Stomach smooth muscle (tissue), 2 donors: ENCODE results near the gene SLC16A14.

Experiments
- H3K27ac ChIP-seq: one replicate; pipeline ENCODE4 v1.7.0; 2013; ENCODE audit warnings: mild to moderate bottlenecking, low read length, inconsistent platforms
- H3K27me3 ChIP-seq, 2 donors: one replicate each; pipeline ENCODE4 v1.7.0; 2013; ENCODE audit warnings: low read length in 2 of 2; ENCODE audit not compliant: insufficient read depth in 2 of 2, control insufficient read depth in 1 of 2
- H3K36me3 ChIP-seq, 2 donors: one replicate each; pipeline ENCODE4 v1.7.0; 2013; ENCODE audit warnings: low read length in 2 of 2; ENCODE audit not compliant: control insufficient read depth in 2 of 2, insufficient read depth in 2 of 2
- H3K4me1 ChIP-seq: one replicate; pipeline ENCODE4 v1.7.0; 2013; ENCODE audit warnings: low read length; ENCODE audit not compliant: control insufficient read depth, insufficient read depth
- H3K4me3 ChIP-seq, 2 donors: one replicate each; pipeline ENCODE4 v1.7.0; 2013; ENCODE audit warnings: low read length in 2 of 2
- H3K9ac ChIP-seq, 2 donors: one replicate each; pipeline ENCODE4 v1.7.0; 2013; ENCODE audit warnings: low read length in 2 of 2, mild to moderate bottlenecking in 1 of 2
- H3K9me3 ChIP-seq, 2 donors: one replicate each; pipeline ENCODE4 v1.7.0; 2013; ENCODE audit warnings: low read length in 2 of 2; ENCODE audit not compliant: control insufficient read depth in 2 of 2
- donor health status: healthy.
- donor health status: Pancreatic carcinoma.

The SLC16A14 gene

DNA sequence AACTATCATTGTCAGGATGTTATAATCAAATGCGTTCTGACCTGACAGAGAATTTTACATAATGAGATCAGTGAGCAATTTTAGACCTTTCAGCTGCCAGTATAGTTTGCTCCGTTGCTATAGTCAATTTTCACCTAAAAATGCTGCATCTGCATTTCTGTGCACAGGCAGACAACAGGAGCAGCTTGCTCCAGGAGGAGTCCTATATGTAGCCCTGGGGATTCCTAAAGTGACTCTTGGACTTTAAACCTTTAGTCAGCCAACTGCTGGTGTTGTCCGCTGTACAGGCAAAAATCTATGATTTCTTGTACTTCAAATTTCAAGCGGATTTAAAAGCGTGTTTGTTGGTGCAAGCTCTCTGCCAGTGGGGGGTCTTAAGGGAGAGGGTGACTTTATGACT is 25.7 kb downstream of the SLC16A14 start:
- Histone ChIP-seq H3K4me3 (no peak overlapping the region), H3K27ac (no peak overlapping the region), H3K36me3 (peaks cover 0 to 4% of the 10 kb centered on the region in 2 donors), H3K4me1 (no peaks in the 10 kb centered on the region), H3K9ac (no peak overlapping the region), H3K9me3 (peaks cover 0 to 3% of the 10 kb centered on the region in 2 donors), H3K27me3 (no peaks in the 10 kb centered on the region)

DNA sequence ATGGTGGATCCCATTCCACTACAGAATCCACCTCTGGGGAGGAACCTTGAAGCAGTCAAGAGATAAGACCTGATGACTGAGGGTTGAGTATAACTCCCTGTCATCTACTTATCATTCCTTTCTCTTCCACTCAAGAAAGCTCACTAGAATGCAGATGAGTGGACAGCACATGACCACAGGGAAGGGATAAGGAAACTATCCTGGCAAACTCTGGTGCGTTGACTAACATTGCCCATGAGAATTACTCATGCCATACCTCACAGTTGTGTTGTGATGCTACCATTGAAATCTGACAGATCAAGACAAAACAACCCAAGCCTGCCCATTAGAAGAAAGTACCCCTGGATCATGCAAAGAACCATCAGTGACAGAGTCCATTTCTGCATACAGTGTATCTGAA is 26.5 kb downstream of the SLC16A14 start:
- H3K36me3 ChIP-seq: peaks cover 0 to 4% of the 10 kb centered on the region in 2 donors
- no peak overlapping the region for H3K9ac ChIP-seq

DNA sequence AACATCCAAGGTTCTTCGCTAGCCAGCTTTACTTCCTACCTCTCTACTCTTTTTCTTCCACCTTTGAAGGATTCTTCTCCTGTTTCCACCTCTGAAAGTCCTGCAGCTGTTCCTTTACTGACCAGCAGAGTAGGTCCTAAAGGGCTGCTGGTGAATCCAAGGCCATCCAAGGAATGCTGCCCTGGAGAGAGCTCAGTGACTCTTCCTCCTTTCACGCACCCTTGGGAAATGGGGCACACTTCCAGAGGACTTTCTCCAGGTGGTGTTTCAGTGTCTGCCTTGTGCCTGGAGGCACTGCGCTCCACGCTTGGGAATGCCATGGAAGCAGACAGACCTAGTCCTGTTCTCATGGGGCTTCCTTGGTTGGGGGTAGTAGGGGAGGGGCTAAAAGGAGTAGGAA is 45.4 kb downstream of the SLC16A14 start:
- no peaks in the 10 kb centered on the region for H3K36me3 ChIP-seq
- no peak overlapping the region for H3K9ac ChIP-seq
- no peak overlapping the region for H3K4me3 ChIP-seq
- H3K9me3 ChIP-seq: no peaks in the 10 kb centered on the region
- H3K27ac ChIP-seq: no peak overlapping the region
- no peaks in the 10 kb centered on the region for H3K27me3 ChIP-seq
- no peaks in the 10 kb centered on the region for H3K4me1 ChIP-seq

More for the DNA sequence above, 26.5 kb downstream of the SLC16A14 start:
- H3K27me3 ChIP-seq: no peaks in the 10 kb centered on the region
- no peak overlapping the region for H3K4me3 ChIP-seq
- H3K27ac ChIP-seq: no peak overlapping the region
- H3K9me3 ChIP-seq: peaks cover 0 to 3% of the 10 kb centered on the region in 2 donors
- no peaks in the 10 kb centered on the region for H3K4me1 ChIP-seq

DNA sequence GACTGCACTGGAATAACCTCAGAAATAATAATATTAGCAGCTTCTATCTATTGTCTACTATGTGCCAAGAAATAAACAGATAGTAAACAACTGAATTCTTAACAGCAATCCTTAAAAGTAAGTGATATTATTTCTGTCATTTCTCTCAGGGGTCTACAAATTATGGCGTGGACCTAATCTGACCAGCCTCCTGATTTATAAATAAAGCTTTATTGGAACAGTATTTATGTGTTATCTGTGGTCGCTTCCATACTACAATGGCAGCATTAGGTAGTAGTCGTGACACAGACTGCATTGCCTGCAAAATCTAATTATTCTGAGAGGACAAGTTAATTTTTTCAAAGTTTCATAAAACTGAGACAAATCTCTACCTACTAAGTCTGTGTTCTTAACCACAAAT is 49.0 kb downstream of the SLC16A14 start:
- Histone ChIP-seq H3K36me3 (no peaks in the 10 kb centered on the region), H3K27ac (no peak overlapping the region), H3K4me1 (no peaks in the 10 kb centered on the region), H3K9ac (no peak overlapping the region), H3K9me3 (no peaks in the 10 kb centered on the region), H3K27me3 (no peaks in the 10 kb centered on the region), H3K4me3 (no peak overlapping the region)

DNA sequence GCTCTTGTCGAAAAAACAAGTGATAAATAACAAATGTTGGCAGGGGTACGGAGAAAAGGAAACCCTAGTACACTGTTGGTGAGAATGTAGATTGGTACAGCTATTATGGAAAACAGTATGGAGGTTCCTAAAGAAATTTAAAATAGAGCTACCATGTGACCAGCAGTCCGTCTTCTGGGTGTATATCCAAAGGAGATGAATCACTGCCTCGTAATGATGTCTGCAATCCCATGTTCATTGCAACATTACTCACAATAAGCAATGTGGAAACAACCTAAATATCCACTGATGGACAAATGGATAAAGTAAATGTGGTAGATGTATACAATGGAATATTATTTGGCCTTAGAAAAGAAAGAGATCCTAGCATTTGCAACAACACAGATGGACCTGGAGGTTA is 50.6 kb downstream of the SLC16A14 start:
- H3K9me3 ChIP-seq: no peaks in the 10 kb centered on the region
- H3K27ac ChIP-seq: no peak overlapping the region
- no peaks in the 10 kb centered on the region for H3K4me1 ChIP-seq
- no peak overlapping the region for H3K9ac ChIP-seq
- no peak overlapping the region for H3K4me3 ChIP-seq
- no peaks in the 10 kb centered on the region for H3K36me3 ChIP-seq
- H3K27me3 ChIP-seq: no peaks in the 10 kb centered on the region

DNA sequence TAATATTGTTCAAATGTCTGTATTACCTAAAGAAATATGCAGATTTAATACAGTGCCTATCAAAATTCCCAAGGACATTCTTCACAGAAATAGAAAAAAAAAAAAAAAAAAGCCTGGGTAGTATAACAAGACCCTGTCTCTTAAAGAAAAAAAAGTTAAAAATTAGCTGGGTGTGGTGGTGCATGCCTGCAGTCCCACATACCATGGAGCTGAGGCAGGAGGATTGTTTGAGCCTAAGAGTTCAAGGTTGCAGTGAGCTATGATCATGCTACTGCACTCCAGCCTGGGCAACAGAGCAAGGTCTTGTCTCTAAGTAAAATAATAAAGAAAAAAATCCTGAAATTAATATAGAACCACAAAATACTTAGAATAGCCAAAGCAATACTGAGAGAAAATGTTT is 51.9 kb downstream of the SLC16A14 start:
- no peaks in the 10 kb centered on the region for H3K9me3 ChIP-seq
- H3K9ac ChIP-seq: no peak overlapping the region
- H3K27ac ChIP-seq: no peak overlapping the region
- no peaks in the 10 kb centered on the region for H3K36me3 ChIP-seq
- no peaks in the 10 kb centered on the region for H3K27me3 ChIP-seq
- no peak overlapping the region for H3K4me3 ChIP-seq
- peaks cover under 1% of the 10 kb centered on the region for H3K4me1 ChIP-seq

DNA sequence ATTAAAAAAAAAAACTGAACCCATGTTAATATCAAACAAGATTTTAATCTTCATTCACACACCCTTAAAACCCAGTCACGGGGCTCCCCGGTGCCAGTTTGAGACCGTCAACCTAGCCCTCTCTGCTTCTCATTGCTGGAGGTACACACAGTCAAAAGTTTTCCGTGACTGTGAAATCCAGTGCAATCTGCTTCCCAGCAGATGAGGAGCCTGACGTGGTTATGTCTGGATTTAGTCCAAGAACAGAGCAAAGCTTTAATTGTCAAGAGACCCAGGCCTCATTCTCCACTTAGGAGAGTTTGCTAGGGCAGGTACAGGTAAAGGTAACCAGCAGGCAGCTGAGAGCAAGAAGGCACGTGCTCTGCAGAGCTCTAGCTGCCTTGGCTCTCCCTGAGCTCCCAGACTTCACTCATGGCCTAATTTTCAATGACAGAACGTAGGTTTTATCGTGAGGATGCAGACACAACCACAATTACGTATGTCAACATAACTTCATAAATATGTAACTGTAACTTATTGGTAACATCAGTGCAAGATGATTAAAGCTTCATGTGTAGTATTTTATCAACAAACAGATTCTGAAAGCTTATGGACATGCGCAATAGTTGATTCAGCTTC is 56.3 kb downstream of the SLC16A14 start:
- peaks cover 2% of the 10 kb centered on the region for H3K4me1 ChIP-seq
- H3K4me3 ChIP-seq: no peak overlapping the region
- no peaks in the 10 kb centered on the region for H3K36me3 ChIP-seq
- no peak overlapping the region for H3K9ac ChIP-seq
- H3K27ac ChIP-seq: no peak overlapping the region
- H3K9me3 ChIP-seq: no peaks in the 10 kb centered on the region
- no peaks in the 10 kb centered on the region for H3K27me3 ChIP-seq

DNA sequence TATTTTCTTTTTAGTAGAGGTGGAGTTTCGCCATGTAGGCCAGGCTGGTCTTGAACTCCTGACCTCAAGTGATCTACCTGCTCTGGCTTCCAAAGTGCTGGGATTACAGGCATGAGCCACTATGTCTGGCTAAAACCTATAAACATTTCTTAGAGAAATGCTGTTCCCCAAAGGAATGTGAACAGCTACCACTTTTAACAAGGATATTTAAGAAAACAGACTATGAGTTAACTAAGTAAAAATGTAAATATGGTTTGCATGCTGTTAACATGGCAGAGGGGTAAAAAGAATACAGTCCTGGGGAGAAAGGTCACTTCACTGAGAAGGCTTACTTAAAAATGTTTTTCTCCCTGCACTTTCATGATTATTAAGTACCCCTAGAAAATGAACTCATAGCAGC is 57.1 kb downstream of the SLC16A14 start:
- Histone ChIP-seq H3K4me1 (peaks cover 2% of the 10 kb centered on the region), H3K27me3 (no peaks in the 10 kb centered on the region), H3K27ac (no peak overlapping the region), H3K9me3 (no peaks in the 10 kb centered on the region), H3K4me3 (no peak overlapping the region), H3K36me3 (no peaks in the 10 kb centered on the region), H3K9ac (no peak overlapping the region)

DNA sequence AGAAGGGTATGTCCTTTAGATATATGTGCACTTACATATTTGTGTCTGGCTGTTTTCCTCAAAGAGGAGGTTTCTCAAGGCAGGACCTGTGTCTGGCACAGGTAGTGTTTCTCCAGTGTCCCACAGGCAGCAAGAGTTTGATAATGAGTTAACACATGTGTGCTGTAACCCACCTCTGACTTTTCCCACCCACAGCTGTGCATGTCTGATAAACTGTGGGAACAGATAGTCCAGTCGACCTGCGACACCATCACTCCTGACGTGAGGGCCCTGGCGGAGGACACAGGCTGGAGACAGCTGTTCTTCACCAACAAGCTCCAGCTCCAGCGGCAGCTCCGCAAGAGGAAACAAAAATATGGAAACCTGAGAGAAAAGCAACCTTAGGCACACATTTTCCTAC is 58.2 kb downstream of the SLC16A14 start:
- peaks cover 2% of the 10 kb centered on the region for H3K4me1 ChIP-seq
- H3K36me3 ChIP-seq: no peaks in the 10 kb centered on the region
- H3K27ac ChIP-seq: no peak overlapping the region
- no peak overlapping the region for H3K9ac ChIP-seq
- H3K4me3 ChIP-seq: no peak overlapping the region
- no peaks in the 10 kb centered on the region for H3K9me3 ChIP-seq
- no peaks in the 10 kb centered on the region for H3K27me3 ChIP-seq

DNA sequence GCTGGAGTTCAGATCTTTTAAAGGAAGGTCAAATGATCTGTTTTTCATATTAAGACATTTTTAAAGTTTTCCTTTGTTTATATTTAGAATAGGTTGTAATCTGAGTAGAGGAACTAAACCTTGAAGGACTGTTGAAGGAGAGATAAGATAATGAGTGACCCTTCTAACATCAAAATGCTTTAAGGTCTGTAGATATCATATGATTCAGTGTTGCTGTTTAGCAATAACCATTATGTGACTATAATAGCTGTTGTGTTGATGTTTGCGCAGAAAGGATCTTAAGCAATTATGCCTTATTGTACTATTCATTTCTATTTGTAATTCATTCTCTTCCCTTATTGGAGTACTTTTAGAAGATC is 60.0 kb downstream of the SLC16A14 start:
- H3K9ac ChIP-seq: no peak overlapping the region
- peak overlapping the region in 1 of 2 donors; percentile 43 for H3K4me3 ChIP-seq
- H3K27me3 ChIP-seq: no peaks in the 10 kb centered on the region
- H3K9me3 ChIP-seq: no peaks in the 10 kb centered on the region
- no peak overlapping the region for H3K27ac ChIP-seq
- peaks cover 2% of the 10 kb centered on the region for H3K4me1 ChIP-seq
- no peaks in the 10 kb centered on the region for H3K36me3 ChIP-seq

DNA sequence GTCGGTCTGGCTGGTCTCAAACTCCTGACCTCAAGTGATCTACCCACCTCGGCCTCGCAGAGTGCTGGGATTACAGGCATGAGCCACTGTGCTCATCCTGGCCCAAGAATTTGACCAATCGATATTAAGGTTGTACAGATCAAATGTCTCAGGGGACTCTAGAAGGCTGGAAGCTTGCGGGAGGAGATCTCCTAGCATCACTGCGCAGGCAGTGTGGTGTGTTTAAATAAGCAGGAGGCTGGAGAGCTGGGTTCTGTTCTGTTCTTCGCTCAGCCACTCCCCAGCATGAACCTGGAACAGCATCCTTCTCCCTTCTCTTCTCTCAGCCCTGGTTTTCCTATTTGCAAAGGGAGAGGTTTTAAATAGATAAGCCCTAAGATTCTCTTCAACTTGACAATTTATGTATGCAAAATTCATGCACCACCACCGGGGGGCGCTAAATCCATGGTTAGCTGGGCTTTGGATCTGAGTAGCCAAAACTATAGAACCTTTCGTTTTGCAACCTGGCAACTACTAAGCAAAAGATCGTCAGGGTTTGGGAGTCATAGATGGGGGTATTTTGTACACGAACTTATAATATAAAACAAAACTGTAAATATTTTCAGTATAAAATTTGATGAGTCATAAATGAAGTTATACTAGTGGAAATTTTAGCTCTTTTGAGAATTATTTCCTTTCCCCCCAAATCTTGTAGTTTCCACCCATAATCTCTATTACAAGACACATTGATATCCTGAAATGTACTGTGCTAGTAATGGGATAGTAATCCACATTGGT is 60.6 kb downstream of the SLC16A14 start:
- Histone ChIP-seq H3K9ac (no peak overlapping the region), H3K36me3 (no peaks in the 10 kb centered on the region), H3K27ac (no peak overlapping the region), H3K4me3 (peak overlapping the region; percentile 36 to 43), H3K9me3 (no peaks in the 10 kb centered on the region), H3K27me3 (no peaks in the 10 kb centered on the region), H3K4me1 (peaks cover 2% of the 10 kb centered on the region)
